GM21515 (cell line): ENCODE results near the gene AGBL3.

ENCODE experiments used
- ATAC-seq: cut with Tn5 transposase; IDR thresholded peaks from one replicate; pipeline ENCODE4 v1.9.1; 2021; ENCODE audit not compliant: unreplicated experiment

The AGBL3 gene

GRCh38 chr7:134986363-134987251 is at the start of gene AGBL3:
Gene AGBL3, plus strand, starts transcription at chr7:134986508. Its CDS starts 1,426 bp downstream, at chr7:134987934.
- peak; percentile 92 for ATAC-seq

- no peak for ATAC-seq
These were observed 49.3 kb upstream of the AGBL3 start for GRCh38 chr7:134936893-134937510.

DNA sequence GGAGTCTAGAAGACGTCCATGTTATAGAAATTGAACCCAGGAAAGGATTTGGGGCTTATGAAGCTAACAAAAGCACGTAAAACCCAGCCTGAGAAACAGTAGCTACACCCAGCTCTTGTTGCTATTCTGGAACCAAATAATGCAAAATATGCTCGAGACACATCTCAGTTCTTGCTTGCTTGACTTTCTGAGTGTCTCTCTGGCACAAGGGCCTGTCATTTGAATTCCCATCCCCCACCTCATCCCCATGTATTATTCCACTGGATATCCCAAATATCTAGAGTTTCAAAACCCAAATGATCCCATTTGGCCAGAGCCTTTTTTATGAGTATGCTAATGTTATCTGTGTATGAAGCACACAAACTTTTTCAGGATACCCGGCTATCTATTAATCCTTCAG is 48.2 kb upstream of the AGBL3 start:
- no peak for ATAC-seq

- no peak for ATAC-seq
These were observed 47.2 kb upstream of the AGBL3 start for GRCh38 chr7:134939136-134939535.

DNA sequence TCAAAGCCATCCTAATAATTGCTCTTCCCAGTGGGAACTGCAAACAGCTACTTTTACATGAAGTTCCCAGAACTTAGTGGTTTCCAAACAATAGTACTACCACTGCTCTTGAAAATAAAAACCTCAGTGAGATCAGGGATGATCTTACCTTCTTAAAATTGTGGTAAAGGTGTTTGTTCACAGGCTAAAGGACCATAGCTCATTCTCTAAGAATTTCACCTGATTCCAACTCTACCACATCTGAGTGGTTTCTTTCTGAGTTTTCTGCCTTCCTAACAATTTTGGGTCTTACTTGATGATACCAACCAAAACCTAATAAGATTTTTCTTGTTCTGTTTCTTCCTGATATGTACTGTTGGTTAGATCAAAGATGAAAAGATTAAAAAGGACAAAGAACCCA is 45.6 kb upstream of the AGBL3 start:
- no peak for ATAC-seq

- ATAC-seq: no peak
These were observed 45.0 kb upstream of the AGBL3 start for GRCh38 chr7:134941185-134941900.

DNA sequence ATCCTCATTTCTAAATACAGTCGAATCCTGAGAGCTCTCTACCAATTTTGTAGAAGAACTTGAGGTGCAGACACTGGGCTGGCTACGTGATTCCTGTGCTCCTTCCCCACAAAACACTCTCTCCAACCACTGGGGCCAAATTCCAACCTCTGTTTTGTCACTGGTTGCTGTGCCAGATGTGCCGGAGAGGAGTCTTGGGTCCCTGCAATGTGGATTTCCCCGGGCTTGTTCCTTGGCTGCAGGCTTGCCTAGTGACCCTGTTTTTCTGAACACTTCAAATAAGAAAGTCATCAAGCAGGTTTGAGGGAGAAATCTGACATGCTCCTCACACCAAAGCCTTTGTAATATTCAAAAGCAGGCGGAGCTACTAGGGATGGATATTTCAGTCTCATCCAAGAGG is 44.4 kb upstream of the AGBL3 start:
- ATAC-seq: no peak

DNA sequence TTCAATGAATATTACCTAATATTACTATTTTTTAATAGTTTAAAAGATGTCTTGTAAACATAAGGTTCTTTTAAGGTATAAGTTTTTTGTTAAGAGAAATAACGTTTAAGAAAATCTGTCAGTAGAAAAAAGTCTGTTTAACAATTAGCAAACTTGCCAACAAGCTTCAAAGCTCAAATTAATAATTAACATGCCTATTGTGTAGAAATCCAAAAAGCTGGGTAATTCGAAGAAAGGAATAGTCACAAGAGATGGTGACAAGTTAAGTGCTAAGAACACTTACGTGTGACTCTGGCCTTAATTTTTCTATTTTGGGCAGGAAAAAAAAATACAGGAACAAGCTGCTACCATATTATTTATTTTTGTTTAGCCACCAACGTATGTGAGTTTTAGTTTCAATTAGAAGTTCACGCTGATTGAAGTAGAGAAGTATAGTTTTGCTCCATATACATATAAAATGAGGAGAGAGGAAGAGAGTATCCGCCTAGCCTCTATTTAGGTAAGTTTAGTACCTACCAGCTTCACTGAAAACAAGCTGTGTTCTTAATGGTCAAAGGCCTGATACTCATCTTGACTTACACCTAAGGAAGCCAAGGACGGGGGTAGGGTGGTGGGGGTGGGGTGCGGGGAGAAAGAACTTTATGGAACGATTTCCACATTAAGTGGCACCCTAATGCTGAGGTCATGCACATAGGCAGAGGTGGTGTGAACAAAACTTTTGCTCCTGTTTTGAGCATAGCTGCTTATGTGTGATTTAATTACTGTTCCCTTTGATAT is 43.4 kb upstream of the AGBL3 start:
- ATAC-seq: no peak

DNA sequence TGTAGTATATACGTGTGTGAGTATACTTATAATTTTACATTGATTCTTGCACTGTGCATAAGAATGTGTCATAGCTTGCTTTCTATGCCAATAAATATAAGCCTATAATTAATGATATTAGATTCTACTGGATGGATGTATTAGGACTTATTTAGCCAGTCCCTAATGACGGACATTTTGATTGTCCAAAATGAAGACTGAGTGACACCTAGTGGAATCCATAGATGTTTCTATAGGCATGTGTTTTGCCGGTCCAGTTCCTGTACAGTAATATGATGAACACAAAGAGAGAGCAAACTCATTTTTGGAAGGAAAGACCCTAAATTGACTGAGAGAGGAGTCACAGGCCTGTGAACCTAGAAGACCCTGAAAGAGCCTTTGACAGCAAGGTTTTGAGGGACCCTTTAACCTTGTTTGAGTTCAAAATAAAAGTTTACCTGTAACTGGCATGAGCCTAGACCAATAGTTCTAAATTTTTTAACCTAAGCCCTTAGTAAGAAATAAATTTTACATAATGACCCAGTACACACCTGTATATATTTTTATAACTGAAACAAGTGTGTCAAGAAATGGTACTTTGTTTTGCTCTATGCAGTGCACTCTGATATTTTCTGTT is 42.4 kb upstream of the AGBL3 start:
- peak; percentile 67 for ATAC-seq

DNA sequence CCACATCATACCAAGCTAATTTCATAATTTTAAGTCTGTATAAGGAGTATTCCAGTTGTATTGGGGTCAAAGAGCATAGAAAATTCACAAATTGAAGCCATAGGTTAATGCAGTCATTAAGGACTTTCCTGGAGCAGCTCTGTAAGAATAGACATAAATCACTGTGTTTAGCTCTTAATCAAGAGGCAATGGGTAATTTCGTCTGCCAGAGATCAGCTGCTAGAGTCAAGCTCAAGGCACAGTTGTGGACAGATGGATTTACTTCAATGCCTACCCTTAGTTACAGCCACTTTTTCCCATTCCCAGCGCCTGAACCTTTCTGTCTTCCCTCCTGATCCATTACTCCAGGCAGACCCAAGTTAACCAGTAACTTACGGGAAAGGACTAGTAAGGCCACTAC is 40.6 kb upstream of the AGBL3 start:
- ATAC-seq: no peak

GRCh38 chr7:134946260-134946659 is 40.0 kb upstream of the AGBL3 start:
- ATAC-seq: no peak

- ATAC-seq: no peak
These were observed 39.0 kb upstream of the AGBL3 start for GRCh38 chr7:134947329-134947728.

GRCh38 chr7:134947831-134948230 is 38.5 kb upstream of the AGBL3 start:
- no peak for ATAC-seq

DNA sequence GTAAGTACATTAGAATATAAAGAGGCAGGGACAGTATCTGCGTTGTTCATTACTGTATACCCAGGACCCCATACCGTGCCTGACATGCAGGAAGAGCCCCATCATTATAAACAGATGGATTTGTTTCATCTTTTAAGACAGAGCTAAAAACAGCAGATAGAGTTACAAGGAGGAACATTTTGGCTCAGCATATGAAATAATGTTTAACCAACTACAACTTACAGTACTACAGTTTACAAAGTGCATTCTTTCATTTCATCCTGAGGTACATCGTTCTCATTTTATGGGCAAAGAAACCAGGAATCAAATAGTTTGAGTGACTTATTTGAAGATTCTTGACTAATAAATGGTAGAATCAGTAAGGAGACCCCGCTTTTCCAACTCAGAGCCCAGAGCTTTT is 38.1 kb upstream of the AGBL3 start:
- no peak for ATAC-seq

GRCh38 chr7:134948736-134949135 is 37.6 kb upstream of the AGBL3 start:
- ATAC-seq: no peak

DNA sequence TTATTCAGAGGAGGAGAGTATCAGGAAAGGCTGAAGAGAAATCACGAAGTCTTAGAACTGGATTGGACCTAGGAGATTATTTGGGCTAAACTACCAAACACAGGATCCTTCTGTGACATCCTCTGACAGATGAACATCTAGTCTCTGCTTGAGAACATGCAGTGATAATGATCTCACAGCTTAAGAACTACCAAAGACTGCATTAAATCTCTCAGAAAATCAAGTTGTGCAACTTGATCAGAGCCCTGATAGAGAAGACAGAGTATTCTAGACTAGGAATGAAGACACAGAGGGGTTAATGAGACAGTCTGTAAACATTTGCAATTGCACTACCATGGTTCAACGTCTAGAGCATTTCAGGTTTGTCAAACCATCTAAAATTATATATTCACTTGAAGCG is 37.1 kb upstream of the AGBL3 start:
- ATAC-seq: no peak

- ATAC-seq: no peak
These were observed 31.9 kb upstream of the AGBL3 start for GRCh38 chr7:134954197-134955082.

DNA sequence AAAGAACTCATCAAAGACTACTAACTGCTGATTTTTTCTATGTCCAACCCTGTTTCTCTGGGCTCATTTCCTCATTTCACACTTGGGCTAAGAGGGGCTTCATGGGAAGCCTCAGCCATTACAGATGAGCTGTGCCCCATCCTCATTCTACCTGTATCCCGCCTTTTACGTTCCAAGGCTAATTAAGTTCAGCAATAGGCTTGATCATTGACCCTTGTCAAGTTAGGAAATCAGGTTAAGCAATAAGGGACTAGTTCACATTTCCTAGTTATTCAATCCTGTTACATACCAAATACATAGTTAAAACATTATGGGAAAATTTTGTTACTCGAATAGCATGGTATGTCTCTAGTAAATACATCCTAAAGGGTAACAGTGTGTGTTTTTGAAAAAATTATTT is 29.3 kb upstream of the AGBL3 start:
- ATAC-seq: no peak

- ATAC-seq: no peak
These were observed 26.5 kb upstream of the AGBL3 start for GRCh38 chr7:134959810-134960209.
